ENCODE measurements around the gene MYH9.

Gene MYH9

GRCh38 chr22:36386351-36386899, 1.3 kb downstream of the MYH9 start:
- peak; percentile 49 for DNase-seq (ENCODE audit: low spot score)

- peak; percentile 75 for DNase-seq (ENCODE audit: low spot score)
These were observed 2.0 kb downstream of the MYH9 start for GRCh38 chr22:36385491-36386350.

- DNase-seq (ENCODE audit: low spot score), result peak; percentile 66
These were observed 2.8 kb downstream of the MYH9 start for GRCh38 chr22:36384766-36385481.

- peak; percentile 77 for DNase-seq (ENCODE audit: low spot score)
These were observed 4.6 kb downstream of the MYH9 start for GRCh38 chr22:36383110-36383581.

GRCh38 chr22:36381513-36382128, 6.1 kb downstream of the MYH9 start:
- DNase-seq (ENCODE audit: low spot score), result peak; percentile 67

- peak; percentile 65 for DNase-seq (ENCODE audit: low spot score)
These were observed 8.0 kb downstream of the MYH9 start for GRCh38 chr22:36379593-36380361.

- no peak for DNase-seq (ENCODE audit: low spot score)
These were observed 8.9 kb downstream of the MYH9 start for GRCh38 chr22:36378869-36379217.

GRCh38 chr22:36378080-36378868, 9.5 kb downstream of the MYH9 start:
- DNase-seq (ENCODE audit: low spot score), result no peak

- DNase-seq (ENCODE audit: low spot score), result peak; percentile 79
These were observed 10.6 kb downstream of the MYH9 start for GRCh38 chr22:36377022-36377631.

- no peak for DNase-seq (ENCODE audit: low spot score)
These were observed 11.5 kb downstream of the MYH9 start for GRCh38 chr22:36376265-36376664.

GRCh38 chr22:36375071-36375980, 12.4 kb downstream of the MYH9 start:
- DNase-seq (ENCODE audit: low spot score), result no peak

- peak; percentile 70 for DNase-seq (ENCODE audit: low spot score)
These were observed 13.2 kb downstream of the MYH9 start for GRCh38 chr22:36374603-36375024.

- no peak for DNase-seq (ENCODE audit: low spot score)
These were observed 14.5 kb downstream of the MYH9 start for GRCh38 chr22:36373258-36373579.

GRCh38 chr22:36371920-36372319, 15.8 kb downstream of the MYH9 start:
- no peak for DNase-seq (ENCODE audit: low spot score)

- no peak for DNase-seq (ENCODE audit: low spot score)
These were observed 17.6 kb downstream of the MYH9 start for GRCh38 chr22:36369922-36370791.

- no peak for DNase-seq (ENCODE audit: low spot score)
These were observed 18.5 kb downstream of the MYH9 start for GRCh38 chr22:36369004-36369921.

GRCh38 chr22:36368359-36368983, 19.3 kb downstream of the MYH9 start:
- DNase-seq (ENCODE audit: low spot score), result no peak

All from CD4-positive, alpha-beta T cell treated with Interleukin-2 at 100 ng/mL for 4 hours (primary cell).